Measurements from ENCODE around the gene LSM2.

GRCh38 chr6:31811645-31812044 lies 4.9 kb upstream of the LSM2 start:
- no peak for TF ChIP-seq CTCF (IDR thresholded peaks at IDR 0.05 in 4 of 5, conservative IDR thresholded peaks at IDR 0.05 in 1 of 5)
- no peak for TF ChIP-seq POLR2A (IDR thresholded peaks at IDR 0.05)

All from gastrocnemius medialis (tissue), 4 donors.